PC-3 (cell line): Measurements from ENCODE around the gene HOXD12.

Experiments used
- EZH2 ChIP-seq: fragments of 300-600 bp; sonication (generic); IDR thresholded peaks from one replicate; pipeline ENCODE4 v1.6.1; 2017; ENCODE audit warnings: antibody characterized with exemption, mild to moderate bottlenecking, low read length; ENCODE audit not compliant: unreplicated experiment
- EZH2phosphoT487 ChIP-seq: fragments of 300-600 bp; sonication (generic); IDR thresholded peaks from 2 replicates; pipeline ENCODE4 v1.6.1; 2018; ENCODE audit warnings: mild to moderate bottlenecking, antibody characterized with exemption, low read length, borderline replicate concordance
- TF ChIP-seq, protein P1 (sequence below): fragments of 300-600 bp; sonication (generic); conservative IDR thresholded peaks from 2 replicates; pipeline ENCODE4 v1.5.1; 2017; ENCODE audit warnings: antibody characterized with exemption, low read depth, mild to moderate bottlenecking, low read length

DNA sequence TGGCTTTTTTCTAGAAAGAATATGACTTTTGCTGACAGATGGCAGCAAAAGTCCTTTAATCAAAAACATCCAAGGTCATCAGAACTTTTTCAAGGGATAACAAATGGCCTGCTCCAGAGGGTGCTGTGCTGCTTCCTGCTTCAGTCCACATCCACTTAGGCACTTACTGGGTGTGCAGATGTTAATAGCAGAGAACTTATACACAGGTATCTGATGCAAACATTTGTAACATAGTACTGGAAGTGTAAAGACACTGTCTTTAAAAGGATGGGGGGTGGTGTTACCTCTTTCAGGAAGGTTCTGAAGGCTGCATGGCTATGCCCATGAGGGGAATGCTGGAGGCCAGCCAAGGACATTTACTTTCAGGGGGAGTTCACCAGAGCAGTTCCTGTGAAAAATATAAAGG, 35.4 kb downstream of the HOXD12 start:
- TF ChIP-seq, protein P1, sequence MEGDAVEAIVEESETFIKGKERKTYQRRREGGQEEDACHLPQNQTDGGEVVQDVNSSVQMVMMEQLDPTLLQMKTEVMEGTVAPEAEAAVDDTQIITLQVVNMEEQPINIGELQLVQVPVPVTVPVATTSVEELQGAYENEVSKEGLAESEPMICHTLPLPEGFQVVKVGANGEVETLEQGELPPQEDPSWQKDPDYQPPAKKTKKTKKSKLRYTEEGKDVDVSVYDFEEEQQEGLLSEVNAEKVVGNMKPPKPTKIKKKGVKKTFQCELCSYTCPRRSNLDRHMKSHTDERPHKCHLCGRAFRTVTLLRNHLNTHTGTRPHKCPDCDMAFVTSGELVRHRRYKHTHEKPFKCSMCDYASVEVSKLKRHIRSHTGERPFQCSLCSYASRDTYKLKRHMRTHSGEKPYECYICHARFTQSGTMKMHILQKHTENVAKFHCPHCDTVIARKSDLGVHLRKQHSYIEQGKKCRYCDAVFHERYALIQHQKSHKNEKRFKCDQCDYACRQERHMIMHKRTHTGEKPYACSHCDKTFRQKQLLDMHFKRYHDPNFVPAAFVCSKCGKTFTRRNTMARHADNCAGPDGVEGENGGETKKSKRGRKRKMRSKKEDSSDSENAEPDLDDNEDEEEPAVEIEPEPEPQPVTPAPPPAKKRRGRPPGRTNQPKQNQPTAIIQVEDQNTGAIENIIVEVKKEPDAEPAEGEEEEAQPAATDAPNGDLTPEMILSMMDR, result no peak; the same call in 1 of the 2 replicates
- TF ChIP-seq EZH2 (no peak), EZH2phosphoT487 (no peak)
